Gastroesophageal sphincter (tissue), 4 donors: ENCODE measurements around the gene FOXI3. TPM values are rescaled to one million over a fixed set of nuclear protein-coding genes. Genes with fewer than 3 reads are reported as not detected.

Experiments
- ATAC-seq: fragments of 150-250 bp; one replicate; pipeline ENCODE4 v1.9.1; 2016; ENCODE audit warnings: mild to moderate bottlenecking, moderate library complexity
- H3K27ac ChIP-seq, 4 donors: fragments of 200-600 bp; sonication (generic) in 3 of 4; 1 replicate in 3 of 4; 2 replicates in 1 of 4; pipeline ENCODE4 v1.5.1; 2016 to 2019
- H3K27me3 ChIP-seq: fragments of 200-600 bp; sonication (generic); one replicate; pipeline ENCODE4 v1.5.1; 2019
- H3K36me3 ChIP-seq, 2 donors: fragments of 200-600 bp; sonication (generic); one replicate each; pipeline ENCODE4 v1.5.1; 2019; ENCODE audit warnings: control low read depth in 1 of 2
- H3K4me1 ChIP-seq, 3 donors: fragments of 200-600 bp; sonication (generic); 1 replicate in 2 of 3; 2 replicates in 1 of 3; pipeline ENCODE4 v1.5.1; 2016 to 2019; ENCODE audit warnings: control low read depth in 2 of 3
- H3K4me3 ChIP-seq, 2 donors: fragments of 200-600 bp; sonication (generic); one replicate each; pipeline ENCODE4 v1.5.1; 2019; ENCODE audit warnings: mild to moderate bottlenecking in 1 of 2, moderate library complexity in 1 of 2
- H3K9me3 ChIP-seq, 3 donors: fragments of 200-600 bp; sonication (generic); one replicate each; pipeline ENCODE4 v1.5.1; 2017 to 2019; ENCODE audit warnings: control low read depth in 2 of 3
- CTCF ChIP-seq, 4 experiments: fragments of 200-600 bp in 2 of 4; fragments of 450-650 bp in 2 of 4; sonication (generic) in 1 of 4; IDR thresholded peaks; one replicate each; pipeline ENCODE4 v1.5.1; 2017 to 2019; ENCODE audit warnings: antibody characterized with exemption in 4 of 4, mild to moderate bottlenecking in 2 of 4, moderate library complexity in 2 of 4
- EP300 ChIP-seq: sonication (generic); formaldehyde crosslinking; IDR thresholded peaks from one replicate; pipeline ENCODE4 v1.6.1; 2017; ENCODE audit warnings: antibody characterized with exemption, mild to moderate bottlenecking
- POLR2A ChIP-seq, 2 donors: fragments of 450-650 bp; IDR thresholded peaks; one replicate each; pipeline ENCODE4 v1.6.1; 2017; ENCODE audit warnings: antibody characterized with exemption in 2 of 2, mild to moderate bottlenecking in 2 of 2, moderate library complexity in 1 of 2
- POLR2AphosphoS5 ChIP-seq: sonication (generic); formaldehyde crosslinking; IDR thresholded peaks from one replicate; pipeline ENCODE4 v1.6.1; 2017; ENCODE audit warnings: antibody characterized with exemption
- WGBS, 2 donors: methylation state at CpG; one replicate each; pipeline ENCODE4 v1.1.5; 2018; ENCODE audit warnings: low coverage in 1 of 2; 5-methylcytosine and 5-hydroxymethylcytosine counted together
- total RNA-seq, 4 donors: library from RNA; depleted of rRNA; stranded (reverse); fragments of >200 nt; gene quantifications; one replicate each; pipeline ENCODE4 v1.1.0, GENCODE V29; 2016

The FOXI3 gene
- total RNA-seq, 4 donors from 2014 or later: not detected

GRCh38 chr2:88471083-88471942, 18.8 kb upstream of the FOXI3 start:
- ATAC-seq: no peak
- WGBS, 2 donors: 40 to 72% methylated on average over 4 to 11 of the region's 11 CpGs
- H3K36me3 ChIP-seq: no peaks in the 10 kb centered on the region

GRCh38 chr2:88469202-88470114, 17.0 kb upstream of the FOXI3 start:
- no peak overlapping the region for H3K4me3 ChIP-seq
- WGBS, 2 donors: 77 to 85% methylated on average over 2 to 4 of the region's 4 CpGs
- no peaks in the 10 kb centered on the region for H3K36me3 ChIP-seq
- H3K27ac ChIP-seq: no peak overlapping the region
- peaks cover 20% of the 10 kb centered on the region for H3K27me3 ChIP-seq
- TF ChIP-seq POLR2AphosphoS5 (no peak), POLR2A (IDR thresholded peaks at IDR 0.05) (no peak), EP300 (no peak), CTCF (IDR thresholded peaks at IDR 0.05) (no peak)
- no peaks in the 10 kb centered on the region for H3K4me1 ChIP-seq
- ATAC-seq: no peak
- H3K9me3 ChIP-seq: no peaks in the 10 kb centered on the region

More at GRCh38 chr2:88471083-88471942, 18.8 kb upstream of the FOXI3 start:
- H3K4me3 ChIP-seq: no peak overlapping the region
- peaks cover 29% of the 10 kb centered on the region for H3K27me3 ChIP-seq
- no peaks in the 10 kb centered on the region for H3K9me3 ChIP-seq
- H3K4me1 ChIP-seq: no peaks in the 10 kb centered on the region
- TF ChIP-seq EP300 (no peak), POLR2A (IDR thresholded peaks at IDR 0.05) (no peak), POLR2AphosphoS5 (no peak), CTCF (IDR thresholded peaks at IDR 0.05) (no peak)
- no peak overlapping the region for H3K27ac ChIP-seq

GRCh38 chr2:88464153-88464552, 11.7 kb upstream of the FOXI3 start:
- peaks cover 38% of the 10 kb centered on the region for H3K27me3 ChIP-seq
- no peak overlapping the region for H3K4me3 ChIP-seq
- no peaks in the 10 kb centered on the region for H3K4me1 ChIP-seq
- ATAC-seq: no peak
- WGBS, 2 donors: 78 to 88% methylated on average over 4 of the region's 5 CpGs
- TF ChIP-seq CTCF (IDR thresholded peaks at IDR 0.05) (no peak), POLR2AphosphoS5 (no peak), POLR2A (IDR thresholded peaks at IDR 0.05) (no peak), EP300 (no peak)
- H3K27ac ChIP-seq: no peak overlapping the region
- no peaks in the 10 kb centered on the region for H3K9me3 ChIP-seq
- no peaks in the 10 kb centered on the region for H3K36me3 ChIP-seq

GRCh38 chr2:88458633-88459032, 6.1 kb upstream of the FOXI3 start:
- no peaks in the 10 kb centered on the region for H3K9me3 ChIP-seq
- no peak for ATAC-seq
- no peaks in the 10 kb centered on the region for H3K4me1 ChIP-seq
- H3K4me3 ChIP-seq: no peak overlapping the region
- no peak overlapping the region for H3K27ac ChIP-seq
- 24% methylated on average over 1 of the region's 1 CpG; no CpG with 5 or more reads in 1 of the 2 donors for WGBS, 2 donors
- no peaks in the 10 kb centered on the region for H3K36me3 ChIP-seq
- H3K27me3 ChIP-seq: peaks cover 88% of the 10 kb centered on the region
- TF ChIP-seq POLR2A (IDR thresholded peaks at IDR 0.05) (no peak), POLR2AphosphoS5 (no peak), EP300 (no peak), CTCF (IDR thresholded peaks at IDR 0.05) (no peak)
